HepG2 (cell line): ENCODE measurements around the gene SLC35B2. TPM values are rescaled to one million over a fixed set of nuclear protein-coding genes. Genes with fewer than 3 reads are reported as not detected.

Experiments used
- CAMTA2 ChIP-seq: sonication (generic); formaldehyde crosslinking; IDR thresholded peaks from 2 replicates; pipeline ENCODE4 v1.4.0; 2020; ENCODE audit warnings: mild to moderate bottlenecking, missing genetic modification reagents, borderline replicate concordance
- FOXO1 ChIP-seq: sonication (generic); formaldehyde crosslinking; IDR thresholded peaks from 2 replicates; pipeline ENCODE4 v1.4.0; 2020; ENCODE audit warnings: missing genetic modification reagents
- RARA ChIP-seq: IDR thresholded peaks from 2 replicates; pipeline ENCODE4 v1.6.1; 2016; ENCODE audit warnings: missing genetic modification reagents, missing compliant biosample characterization
- ZNF547 ChIP-seq: sonication (generic); formaldehyde crosslinking; IDR thresholded peaks from 2 replicates; pipeline ENCODE4 v1.5.1; 2020; ENCODE audit warnings: mild to moderate bottlenecking, missing genetic modification reagents
- ZNF772 ChIP-seq: sonication (generic); formaldehyde crosslinking; IDR thresholded peaks from 2 replicates; pipeline ENCODE4 v1.5.0; 2020; ENCODE audit warnings: mild to moderate bottlenecking, missing genetic modification reagents
- ZSCAN9 ChIP-seq: IDR thresholded peaks from 2 replicates; pipeline ENCODE4 v1.6.1; 2016; ENCODE audit warnings: borderline replicate concordance
- polyA plus RNA-seq, 8 experiments: library from polyadenylated mRNA; depleted of rRNA in 3 of 8; stranded (reverse) in 7 of 8; unstranded in 1 of 8; fragments of >200 nt; fragmentation: Illumina TruSeq in 4 of 8; extraction: Trizol in 4 of 8; gene quantifications; 2 replicates each; pipeline versions ENCODE4 v1.2.1 to v1.2.3, GENCODE V29; 2011 to 2016; ENCODE audit warnings: low read depth in 4 of 8, missing spikeins in 1 of 8, mixed read lengths in 1 of 8; ENCODE audit not compliant: insufficient read depth in 1 of 8
- total RNA-seq, 5 experiments: library from RNA; depleted of rRNA; stranded (reverse); fragments of >200 nt; fragmentation: Illumina TruSeq; extraction: Trizol; gene quantifications; 2 replicates each; pipeline ENCODE4 v1.2.3, GENCODE V29; 2016; ENCODE audit warnings: low read depth in 1 of 5
- TF ChIP-seq, protein P1 (sequence below), 2 experiments: sonication (generic) in 1 of 2; formaldehyde crosslinking in 1 of 2; IDR thresholded peaks; 2 replicates each; pipeline versions ENCODE4 v1.4.0 to v1.6.1; 2018 to 2020; ENCODE audit warnings: missing genetic modification reagents in 2 of 2, borderline replicate concordance in 1 of 2, low read depth in 1 of 2, mild to moderate bottlenecking in 1 of 2, missing biosample characterization in 1 of 2
- TF ChIP-seq, protein P2 (sequence below): IDR thresholded peaks from 2 replicates; pipeline ENCODE4 v1.4.0; 2020; ENCODE audit warnings: mild to moderate bottlenecking, missing genetic modification reagents
- TF ChIP-seq, protein P3 (sequence below): sonication (generic); formaldehyde crosslinking; IDR thresholded peaks from 2 replicates; pipeline ENCODE4 v1.5.1; 2020; ENCODE audit warnings: mild to moderate bottlenecking, missing genetic modification reagents, moderate library complexity
- TF ChIP-seq, protein P4 (sequence below): sonication (generic); formaldehyde crosslinking; IDR thresholded peaks from 2 replicates; pipeline ENCODE4; 2020; ENCODE audit warnings: missing genetic modification reagents, mild to moderate bottlenecking, borderline replicate concordance
- TF ChIP-seq, protein P5 (sequence below): sonication (generic); formaldehyde crosslinking; IDR thresholded peaks from 2 replicates; pipeline ENCODE4 v1.5.0; 2020; ENCODE audit warnings: mild to moderate bottlenecking, missing genetic modification reagents

The SLC35B2 gene
- total and polyA plus RNA-seq, 2 of the 13 experiments (the other 11 are each of a cell fraction or from before 2014, with no cell fraction given), result 61.1 to 148 TPM

DNA sequence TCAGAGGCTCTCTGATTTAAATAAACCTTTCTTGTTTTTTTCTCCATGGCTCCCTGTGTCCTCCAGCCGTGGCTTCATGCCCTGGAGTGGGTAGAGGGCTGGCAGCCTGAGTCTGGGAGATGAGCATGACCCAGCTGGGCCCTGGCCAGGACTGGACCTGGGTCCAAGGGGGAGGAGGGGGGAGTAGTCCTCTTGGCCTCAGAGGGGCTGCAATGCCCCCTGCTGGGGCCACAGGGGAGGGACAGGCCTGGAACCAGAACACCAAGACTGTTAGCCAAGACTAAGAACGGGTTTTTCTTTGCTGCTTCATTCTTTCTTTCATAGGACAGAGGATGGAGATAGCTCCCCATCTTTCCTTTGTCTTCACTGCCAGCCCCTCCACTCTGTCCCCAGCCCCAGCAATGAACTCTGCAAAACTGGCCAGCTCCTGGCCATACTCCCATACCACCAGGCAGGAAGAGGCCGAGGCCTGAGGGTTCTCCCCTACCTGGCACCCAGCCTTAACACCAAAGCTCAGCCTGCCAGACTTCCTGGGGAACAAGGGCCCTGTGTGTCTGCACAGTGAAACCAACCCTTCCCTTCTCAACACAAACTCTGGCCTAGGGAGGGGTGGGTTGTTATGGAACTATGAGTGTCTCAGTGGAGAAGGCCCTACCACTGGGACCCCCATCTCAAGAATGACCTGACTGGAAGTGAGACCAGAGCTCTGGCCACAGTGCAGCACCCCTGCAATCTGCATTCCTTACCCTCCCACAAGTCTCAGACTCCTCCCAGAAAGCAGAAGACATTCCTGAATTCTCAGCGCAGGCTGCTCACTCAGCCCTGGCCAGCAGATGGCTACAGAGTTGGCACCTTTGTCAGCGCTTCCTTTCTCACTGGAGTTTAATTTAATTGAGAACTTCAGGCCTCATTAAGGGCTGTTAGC lies 23.0 kb downstream of the SLC35B2 start (continued):
- TF ChIP-seq, protein P1, sequence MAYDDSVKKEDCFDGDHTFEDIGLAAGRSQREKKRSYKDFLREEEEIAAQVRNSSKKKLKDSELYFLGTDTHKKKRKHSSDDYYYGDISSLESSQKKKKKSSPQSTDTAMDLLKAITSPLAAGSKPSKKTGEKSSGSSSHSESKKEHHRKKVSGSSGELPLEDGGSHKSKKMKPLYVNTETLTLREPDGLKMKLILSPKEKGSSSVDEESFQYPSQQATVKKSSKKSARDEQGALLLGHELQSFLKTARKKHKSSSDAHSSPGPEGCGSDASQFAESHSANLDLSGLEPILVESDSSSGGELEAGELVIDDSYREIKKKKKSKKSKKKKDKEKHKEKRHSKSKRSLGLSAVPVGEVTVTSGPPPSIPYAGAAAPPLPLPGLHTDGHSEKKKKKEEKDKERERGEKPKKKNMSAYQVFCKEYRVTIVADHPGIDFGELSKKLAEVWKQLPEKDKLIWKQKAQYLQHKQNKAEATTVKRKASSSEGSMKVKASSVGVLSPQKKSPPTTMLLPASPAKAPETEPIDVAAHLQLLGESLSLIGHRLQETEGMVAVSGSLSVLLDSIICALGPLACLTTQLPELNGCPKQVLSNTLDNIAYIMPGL (CRISPR knock-in tag; IDR thresholded peaks at IDR 0.05; ENCODE audit: borderline replicate concordance in 1 of 2, low read depth in 1 of 2), result peak; percentile 68 to 93; a peak in 2 of 4 replicates
- TF ChIP-seq, protein P2, sequence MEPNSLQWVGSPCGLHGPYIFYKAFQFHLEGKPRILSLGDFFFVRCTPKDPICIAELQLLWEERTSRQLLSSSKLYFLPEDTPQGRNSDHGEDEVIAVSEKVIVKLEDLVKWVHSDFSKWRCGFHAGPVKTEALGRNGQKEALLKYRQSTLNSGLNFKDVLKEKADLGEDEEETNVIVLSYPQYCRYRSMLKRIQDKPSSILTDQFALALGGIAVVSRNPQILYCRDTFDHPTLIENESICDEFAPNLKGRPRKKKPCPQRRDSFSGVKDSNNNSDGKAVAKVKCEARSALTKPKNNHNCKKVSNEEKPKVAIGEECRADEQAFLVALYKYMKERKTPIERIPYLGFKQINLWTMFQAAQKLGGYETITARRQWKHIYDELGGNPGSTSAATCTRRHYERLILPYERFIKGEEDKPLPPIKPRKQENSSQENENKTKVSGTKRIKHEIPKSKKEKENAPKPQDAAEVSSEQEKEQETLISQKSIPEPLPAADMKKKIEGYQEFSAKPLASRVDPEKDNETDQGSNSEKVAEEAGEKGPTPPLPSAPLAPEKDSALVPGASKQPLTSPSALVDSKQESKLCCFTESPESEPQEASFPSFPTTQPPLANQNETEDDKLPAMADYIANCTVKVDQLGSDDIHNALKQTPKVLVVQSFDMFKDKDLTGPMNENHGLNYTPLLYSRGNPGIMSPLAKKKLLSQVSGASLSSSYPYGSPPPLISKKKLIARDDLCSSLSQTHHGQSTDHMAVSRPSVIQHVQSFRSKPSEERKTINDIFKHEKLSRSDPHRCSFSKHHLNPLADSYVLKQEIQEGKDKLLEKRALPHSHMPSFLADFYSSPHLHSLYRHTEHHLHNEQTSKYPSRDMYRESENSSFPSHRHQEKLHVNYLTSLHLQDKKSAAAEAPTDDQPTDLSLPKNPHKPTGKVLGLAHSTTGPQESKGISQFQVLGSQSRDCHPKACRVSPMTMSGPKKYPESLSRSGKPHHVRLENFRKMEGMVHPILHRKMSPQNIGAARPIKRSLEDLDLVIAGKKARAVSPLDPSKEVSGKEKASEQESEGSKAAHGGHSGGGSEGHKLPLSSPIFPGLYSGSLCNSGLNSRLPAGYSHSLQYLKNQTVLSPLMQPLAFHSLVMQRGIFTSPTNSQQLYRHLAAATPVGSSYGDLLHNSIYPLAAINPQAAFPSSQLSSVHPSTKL (CRISPR knock-in tag), result peak; percentile 52; the same call in 1 of the 2 replicates
- no peak for TF ChIP-seq ZNF547 (CRISPR knock-in tag)
- TF ChIP-seq, protein P3, sequence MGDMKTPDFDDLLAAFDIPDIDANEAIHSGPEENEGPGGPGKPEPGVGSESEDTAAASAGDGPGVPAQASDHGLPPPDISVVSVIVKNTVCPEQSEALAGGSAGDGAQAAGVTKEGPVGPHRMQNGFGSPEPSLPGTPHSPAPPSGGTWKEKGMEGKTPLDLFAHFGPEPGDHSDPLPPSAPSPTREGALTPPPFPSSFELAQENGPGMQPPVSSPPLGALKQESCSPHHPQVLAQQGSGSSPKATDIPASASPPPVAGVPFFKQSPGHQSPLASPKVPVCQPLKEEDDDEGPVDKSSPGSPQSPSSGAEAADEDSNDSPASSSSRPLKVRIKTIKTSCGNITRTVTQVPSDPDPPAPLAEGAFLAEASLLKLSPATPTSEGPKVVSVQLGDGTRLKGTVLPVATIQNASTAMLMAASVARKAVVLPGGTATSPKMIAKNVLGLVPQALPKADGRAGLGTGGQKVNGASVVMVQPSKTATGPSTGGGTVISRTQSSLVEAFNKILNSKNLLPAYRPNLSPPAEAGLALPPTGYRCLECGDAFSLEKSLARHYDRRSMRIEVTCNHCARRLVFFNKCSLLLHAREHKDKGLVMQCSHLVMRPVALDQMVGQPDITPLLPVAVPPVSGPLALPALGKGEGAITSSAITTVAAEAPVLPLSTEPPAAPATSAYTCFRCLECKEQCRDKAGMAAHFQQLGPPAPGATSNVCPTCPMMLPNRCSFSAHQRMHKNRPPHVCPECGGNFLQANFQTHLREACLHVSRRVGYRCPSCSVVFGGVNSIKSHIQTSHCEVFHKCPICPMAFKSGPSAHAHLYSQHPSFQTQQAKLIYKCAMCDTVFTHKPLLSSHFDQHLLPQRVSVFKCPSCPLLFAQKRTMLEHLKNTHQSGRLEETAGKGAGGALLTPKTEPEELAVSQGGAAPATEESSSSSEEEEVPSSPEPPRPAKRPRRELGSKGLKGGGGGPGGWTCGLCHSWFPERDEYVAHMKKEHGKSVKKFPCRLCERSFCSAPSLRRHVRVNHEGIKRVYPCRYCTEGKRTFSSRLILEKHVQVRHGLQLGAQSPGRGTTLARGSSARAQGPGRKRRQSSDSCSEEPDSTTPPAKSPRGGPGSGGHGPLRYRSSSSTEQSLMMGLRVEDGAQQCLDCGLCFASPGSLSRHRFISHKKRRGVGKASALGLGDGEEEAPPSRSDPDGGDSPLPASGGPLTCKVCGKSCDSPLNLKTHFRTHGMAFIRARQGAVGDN (CRISPR knock-in tag), result peak; percentile 85
- peak; percentile 41; the same call in 1 of the 2 replicates for TF ChIP-seq FOXO1 (CRISPR knock-in tag)
- TF ChIP-seq ZNF772 (CRISPR knock-in tag), result peak; percentile 68; the same call in 1 of the 2 replicates
- TF ChIP-seq, protein P4, sequence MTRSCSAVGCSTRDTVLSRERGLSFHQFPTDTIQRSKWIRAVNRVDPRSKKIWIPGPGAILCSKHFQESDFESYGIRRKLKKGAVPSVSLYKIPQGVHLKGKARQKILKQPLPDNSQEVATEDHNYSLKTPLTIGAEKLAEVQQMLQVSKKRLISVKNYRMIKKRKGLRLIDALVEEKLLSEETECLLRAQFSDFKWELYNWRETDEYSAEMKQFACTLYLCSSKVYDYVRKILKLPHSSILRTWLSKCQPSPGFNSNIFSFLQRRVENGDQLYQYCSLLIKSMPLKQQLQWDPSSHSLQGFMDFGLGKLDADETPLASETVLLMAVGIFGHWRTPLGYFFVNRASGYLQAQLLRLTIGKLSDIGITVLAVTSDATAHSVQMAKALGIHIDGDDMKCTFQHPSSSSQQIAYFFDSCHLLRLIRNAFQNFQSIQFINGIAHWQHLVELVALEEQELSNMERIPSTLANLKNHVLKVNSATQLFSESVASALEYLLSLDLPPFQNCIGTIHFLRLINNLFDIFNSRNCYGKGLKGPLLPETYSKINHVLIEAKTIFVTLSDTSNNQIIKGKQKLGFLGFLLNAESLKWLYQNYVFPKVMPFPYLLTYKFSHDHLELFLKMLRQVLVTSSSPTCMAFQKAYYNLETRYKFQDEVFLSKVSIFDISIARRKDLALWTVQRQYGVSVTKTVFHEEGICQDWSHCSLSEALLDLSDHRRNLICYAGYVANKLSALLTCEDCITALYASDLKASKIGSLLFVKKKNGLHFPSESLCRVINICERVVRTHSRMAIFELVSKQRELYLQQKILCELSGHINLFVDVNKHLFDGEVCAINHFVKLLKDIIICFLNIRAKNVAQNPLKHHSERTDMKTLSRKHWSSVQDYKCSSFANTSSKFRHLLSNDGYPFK, result peak; percentile 49; the same call in 1 of the 2 replicates
- TF ChIP-seq ZSCAN9 (CRISPR knock-in tag), result no peak
- no peak for TF ChIP-seq CAMTA2 (CRISPR knock-in tag)
- peak; percentile 40; the same call in 1 of the 2 replicates for TF ChIP-seq RARA (CRISPR knock-in tag)
- TF ChIP-seq, protein P5, sequence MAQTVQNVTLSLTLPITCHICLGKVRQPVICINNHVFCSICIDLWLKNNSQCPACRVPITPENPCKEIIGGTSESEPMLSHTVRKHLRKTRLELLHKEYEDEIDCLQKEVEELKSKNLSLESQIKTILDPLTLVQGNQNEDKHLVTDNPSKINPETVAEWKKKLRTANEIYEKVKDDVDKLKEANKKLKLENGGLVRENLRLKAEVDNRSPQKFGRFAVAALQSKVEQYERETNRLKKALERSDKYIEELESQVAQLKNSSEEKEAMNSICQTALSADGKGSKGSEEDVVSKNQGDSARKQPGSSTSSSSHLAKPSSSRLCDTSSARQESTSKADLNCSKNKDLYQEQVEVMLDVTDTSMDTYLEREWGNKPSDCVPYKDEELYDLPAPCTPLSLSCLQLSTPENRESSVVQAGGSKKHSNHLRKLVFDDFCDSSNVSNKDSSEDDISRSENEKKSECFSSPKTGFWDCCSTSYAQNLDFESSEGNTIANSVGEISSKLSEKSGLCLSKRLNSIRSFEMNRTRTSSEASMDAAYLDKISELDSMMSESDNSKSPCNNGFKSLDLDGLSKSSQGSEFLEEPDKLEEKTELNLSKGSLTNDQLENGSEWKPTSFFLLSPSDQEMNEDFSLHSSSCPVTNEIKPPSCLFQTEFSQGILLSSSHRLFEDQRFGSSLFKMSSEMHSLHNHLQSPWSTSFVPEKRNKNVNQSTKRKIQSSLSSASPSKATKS (CRISPR knock-in tag), result no peak
